ENCODE data around the gene NEO1.
"Not testable (repeated sequence)": the region's sequence is repeated elsewhere in the genome, so short reads cannot be mapped to it uniquely, and the experiment has no call there.

DNA sequence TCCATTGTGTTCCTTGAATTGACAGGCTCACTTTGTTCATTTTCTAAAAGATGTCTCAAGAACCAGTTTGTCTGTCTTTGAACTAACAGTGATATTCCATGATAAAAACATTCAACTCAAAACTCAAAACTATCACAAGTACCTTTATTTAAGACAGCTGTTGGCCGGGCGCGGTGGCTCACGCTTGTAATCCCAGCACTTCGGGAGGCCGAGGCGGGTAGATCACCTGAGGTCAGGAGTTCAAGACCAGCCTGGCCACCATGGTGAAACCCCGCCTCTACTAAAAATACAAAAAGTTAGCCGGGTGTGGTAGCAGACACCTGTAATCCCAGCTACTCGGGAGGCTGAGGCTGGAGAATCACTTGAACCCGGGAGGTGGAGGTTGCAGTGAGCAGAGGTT, 248.0 kb downstream of the NEO1 start:
- TF ChIP-seq EZH2phosphoT487 (IDR thresholded peaks at IDR 0.05; ENCODE audit: low read length): not testable (repeated sequence)
- TF ChIP-seq, protein P1, sequence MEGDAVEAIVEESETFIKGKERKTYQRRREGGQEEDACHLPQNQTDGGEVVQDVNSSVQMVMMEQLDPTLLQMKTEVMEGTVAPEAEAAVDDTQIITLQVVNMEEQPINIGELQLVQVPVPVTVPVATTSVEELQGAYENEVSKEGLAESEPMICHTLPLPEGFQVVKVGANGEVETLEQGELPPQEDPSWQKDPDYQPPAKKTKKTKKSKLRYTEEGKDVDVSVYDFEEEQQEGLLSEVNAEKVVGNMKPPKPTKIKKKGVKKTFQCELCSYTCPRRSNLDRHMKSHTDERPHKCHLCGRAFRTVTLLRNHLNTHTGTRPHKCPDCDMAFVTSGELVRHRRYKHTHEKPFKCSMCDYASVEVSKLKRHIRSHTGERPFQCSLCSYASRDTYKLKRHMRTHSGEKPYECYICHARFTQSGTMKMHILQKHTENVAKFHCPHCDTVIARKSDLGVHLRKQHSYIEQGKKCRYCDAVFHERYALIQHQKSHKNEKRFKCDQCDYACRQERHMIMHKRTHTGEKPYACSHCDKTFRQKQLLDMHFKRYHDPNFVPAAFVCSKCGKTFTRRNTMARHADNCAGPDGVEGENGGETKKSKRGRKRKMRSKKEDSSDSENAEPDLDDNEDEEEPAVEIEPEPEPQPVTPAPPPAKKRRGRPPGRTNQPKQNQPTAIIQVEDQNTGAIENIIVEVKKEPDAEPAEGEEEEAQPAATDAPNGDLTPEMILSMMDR (IDR thresholded peaks at IDR 0.05; ENCODE audit: low read length): not testable (repeated sequence)
